GM21360 (cell line): ENCODE results near the gene TMEM108.

Experiments
- ATAC-seq: cut with Tn5 transposase; IDR thresholded peaks from one replicate; pipeline ENCODE4 v1.9.1; 2021; ENCODE audit warnings: mild to moderate bottlenecking, moderate library complexity; ENCODE audit not compliant: unreplicated experiment

Gene TMEM108

DNA sequence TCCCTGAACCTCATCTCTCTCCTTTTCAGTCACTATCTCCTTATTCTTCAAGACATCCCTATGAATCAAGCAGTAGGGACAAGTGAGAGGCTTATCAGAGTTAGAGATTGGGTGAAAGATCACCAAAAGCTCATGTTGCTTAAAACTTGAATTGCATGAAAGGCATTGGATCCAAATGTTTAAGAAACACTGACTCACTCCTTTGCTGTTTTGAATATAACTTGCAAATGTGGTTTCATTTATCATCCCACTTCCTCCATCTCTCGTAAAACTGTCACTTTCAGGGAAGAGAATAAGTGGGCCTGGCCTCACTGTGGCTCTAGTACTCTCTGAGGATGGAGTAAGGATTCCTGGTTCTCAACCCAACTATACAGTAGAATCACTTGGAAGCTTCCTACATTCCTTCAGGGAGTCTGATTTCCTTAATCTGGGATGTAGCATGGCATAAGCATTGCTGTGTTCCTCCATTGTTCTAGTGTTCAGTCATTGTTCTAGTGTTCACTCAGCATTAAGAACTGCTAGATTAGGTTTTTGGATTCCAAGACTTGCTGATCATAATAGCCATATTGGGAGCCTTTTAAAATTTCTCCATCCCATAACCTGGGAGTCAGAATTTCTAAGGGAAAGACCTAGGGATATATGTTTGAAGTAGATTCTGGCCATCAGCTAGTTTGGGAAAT is 171.8 kb downstream of the TMEM108 start:
- ATAC-seq: no peak

DNA sequence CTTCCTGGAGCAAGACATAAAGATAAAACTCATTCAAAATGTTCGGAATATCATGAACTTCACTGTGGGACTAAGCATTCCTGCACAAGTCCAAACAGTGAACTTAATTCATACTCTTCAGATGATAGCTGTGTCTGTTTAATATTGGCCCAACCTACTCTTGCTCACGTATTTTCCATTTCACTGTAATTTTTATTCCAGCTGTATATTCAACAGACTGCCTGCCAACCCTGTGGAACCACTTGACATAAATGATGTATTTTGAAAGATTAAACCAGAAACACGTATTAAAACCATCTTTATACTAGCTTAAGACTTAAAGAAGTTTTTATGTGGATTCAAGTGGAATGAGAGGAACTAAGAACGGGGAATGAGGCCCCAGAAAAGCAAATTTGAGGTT is 172.5 kb downstream of the TMEM108 start:
- ATAC-seq: no peak

DNA sequence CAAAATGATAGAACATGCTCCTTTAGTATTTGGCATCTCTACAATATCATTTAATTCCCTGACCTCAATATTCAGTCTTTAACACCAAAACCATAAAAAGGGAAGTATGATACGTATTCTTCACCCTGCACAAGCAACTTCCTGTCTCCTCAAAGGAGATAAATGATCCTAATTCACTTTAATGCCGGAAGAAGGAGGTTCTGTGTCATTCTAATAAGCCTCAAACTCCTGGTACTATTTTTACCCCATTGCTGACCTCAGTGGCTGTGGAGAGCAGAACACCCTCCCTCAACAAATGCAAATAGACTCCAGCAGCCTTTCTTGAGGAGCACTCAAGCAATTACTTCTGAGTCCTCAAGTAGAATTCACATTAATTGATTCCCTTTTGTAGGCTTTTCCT is 173.3 kb downstream of the TMEM108 start:
- ATAC-seq: peak; percentile 95

DNA sequence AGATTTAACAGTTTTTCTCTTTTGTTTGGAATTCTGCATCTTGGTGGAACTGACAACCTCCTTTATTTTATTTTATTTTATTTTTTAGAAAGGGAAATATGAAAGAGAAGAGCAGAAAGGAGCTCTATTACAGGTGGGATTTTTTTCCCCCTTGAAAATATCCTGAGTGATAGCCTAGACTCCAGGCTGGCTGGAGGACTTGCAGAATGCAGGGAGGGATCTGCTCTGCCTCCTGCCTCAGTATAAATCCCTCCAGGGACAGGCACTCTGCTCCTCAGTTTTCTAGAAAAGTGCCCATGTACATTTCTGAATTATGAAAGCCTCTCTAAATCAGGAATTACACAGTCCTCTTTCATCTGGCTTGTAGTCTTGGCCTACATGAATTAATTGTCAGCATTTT is 173.7 kb downstream of the TMEM108 start:
- no peak for ATAC-seq

DNA sequence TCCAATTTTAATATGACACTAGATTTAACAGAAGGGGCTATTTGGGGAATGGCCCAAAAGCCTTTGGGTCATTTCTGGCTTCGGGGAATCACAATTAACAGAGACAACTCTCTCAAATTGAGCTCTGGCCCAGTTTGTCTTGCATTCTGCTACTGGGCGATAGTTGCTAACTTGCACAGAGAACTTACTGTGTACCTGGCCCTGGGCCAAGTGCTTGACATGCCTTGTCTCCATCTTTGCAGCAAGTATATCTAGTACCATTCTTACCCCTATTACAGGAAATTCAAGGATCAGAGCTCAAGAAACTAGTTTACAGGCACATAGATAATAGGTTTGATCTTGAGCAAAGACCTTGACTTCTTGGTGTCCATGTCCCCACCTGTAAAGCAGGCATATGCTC is 175.7 kb downstream of the TMEM108 start:
- no peak for ATAC-seq

DNA sequence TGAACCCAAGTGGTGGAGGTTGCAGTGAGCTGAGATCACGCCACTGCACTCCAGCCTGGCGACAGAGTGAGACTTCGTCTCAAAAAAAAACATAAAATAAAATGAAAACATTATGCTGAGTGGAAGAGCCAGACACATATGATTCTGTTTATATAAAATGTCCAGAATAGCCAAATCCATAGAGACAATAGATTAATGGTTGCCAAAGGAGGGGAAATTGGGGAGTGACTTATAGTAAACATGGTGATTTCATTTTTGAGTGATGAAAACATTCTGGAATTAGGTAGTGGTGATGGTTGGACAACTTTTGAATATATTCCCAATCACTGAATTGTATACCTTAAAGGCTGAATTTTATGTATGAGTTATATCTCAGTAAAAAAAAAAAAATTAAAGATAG is 189.6 kb downstream of the TMEM108 start:
- no peak for ATAC-seq

DNA sequence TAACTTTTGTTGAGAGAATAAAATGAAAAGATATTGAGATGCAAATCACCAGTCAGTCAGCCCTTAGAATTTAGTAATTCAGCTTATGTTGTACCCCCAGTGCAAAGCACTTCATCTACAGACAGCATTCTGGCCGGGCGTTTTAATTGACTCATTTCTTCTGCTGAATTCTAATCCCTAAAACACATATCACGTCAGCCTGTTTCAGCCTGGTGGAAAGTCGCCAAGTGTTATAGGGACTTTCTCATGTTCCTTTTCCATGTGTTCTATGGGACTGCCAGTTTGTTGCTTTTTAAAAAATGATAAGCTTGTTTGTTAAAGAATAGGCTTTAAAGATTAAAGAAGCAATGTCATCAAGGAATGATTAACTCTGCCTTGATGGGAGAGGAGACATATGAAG is 192.0 kb downstream of the TMEM108 start:
- ATAC-seq: no peak

DNA sequence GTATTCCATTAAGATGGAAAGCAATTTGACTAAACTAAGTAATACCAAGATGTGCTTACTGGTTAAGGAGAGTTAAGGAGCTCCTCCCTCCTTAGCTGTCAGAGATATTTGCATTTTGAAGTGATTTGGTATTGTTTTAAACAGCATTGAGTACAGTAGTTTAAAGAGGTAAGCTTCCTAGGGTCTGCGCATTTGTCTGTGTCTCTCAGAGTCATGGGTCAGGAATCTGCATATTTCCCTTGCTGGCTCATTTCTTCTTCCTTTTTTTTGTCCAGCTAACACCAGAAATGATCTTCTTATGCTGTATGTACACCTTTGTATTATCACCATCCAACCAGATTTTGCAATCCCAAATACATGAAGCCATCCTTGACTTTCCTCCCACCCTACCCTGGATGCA is 198.7 kb downstream of the TMEM108 start:
- ATAC-seq: no peak

DNA sequence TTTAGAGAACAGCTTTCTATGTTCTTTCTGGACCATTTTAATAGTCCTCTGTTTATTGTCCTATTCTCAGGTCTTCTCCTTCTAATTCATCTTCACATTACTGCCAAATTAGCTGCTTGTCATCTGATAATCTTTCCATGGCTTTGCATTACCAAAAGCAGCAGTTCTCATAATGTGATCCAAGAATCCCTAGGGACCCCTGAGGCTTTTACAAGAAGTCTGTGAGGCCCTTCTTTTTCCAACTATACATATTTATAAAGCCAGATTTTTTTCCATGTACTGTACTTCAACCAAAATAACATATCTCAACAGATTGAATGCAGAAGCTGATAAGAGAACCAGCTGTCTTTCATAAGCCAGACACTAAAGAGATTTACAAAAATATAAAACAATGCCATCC is 199.2 kb downstream of the TMEM108 start:
- no peak for ATAC-seq

DNA sequence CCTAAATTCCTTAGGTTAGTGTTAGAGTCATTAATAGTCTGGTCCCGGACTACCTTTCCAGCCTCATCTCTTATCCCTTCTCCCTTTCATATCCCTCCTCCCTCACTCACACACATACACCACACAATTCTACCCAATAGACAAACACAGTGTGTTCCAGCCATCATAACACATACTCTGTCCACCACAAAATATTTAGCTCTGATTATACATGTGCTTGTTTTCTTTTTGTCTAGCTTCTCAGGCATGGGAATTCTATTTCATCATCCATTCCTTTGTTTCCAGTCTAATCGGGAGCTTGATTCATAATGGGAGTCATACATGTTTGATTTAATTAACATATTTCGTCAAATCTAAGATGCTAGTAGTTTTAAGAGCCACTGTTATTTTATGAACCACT is 199.8 kb downstream of the TMEM108 start:
- ATAC-seq: no peak

DNA sequence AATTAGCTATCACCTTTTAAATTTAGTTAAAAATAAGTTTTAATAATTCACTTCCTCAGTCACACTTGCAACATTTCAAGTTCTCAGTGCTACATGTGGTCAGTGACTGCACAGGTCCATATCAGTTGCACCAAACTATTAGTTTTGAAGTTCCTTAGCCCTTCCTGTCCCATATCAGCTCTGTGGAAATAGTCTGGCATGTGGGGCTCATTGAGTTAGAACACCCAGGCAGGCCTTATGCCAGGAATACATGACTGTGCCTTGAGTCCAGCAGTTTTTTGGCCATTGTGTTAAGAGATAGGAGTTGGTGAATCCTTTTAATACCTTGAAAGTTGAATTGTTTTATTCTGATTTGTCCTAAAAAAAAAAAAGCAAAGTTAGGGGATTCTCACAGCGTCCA is 207.9 kb downstream of the TMEM108 start:
- ATAC-seq: no peak

DNA sequence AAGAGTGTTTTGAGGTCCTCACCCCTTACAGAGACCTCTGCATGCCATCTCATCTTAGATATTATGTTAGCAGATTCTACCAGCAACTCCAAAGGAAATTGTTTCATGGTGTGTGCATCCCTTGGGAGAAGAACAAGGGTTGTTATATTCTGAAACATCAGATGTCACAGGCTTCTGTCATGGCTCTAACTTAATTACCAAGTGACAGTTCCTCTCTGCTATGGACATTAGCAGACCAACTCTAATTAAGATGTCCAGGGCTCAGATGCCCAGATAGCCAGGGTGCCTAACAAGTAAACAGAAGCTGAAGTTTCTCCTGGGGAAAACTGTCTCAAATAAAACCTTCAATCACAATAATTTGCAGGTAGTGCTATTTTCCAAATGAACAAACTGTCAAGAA is 208.6 kb downstream of the TMEM108 start:
- ATAC-seq: no peak

DNA sequence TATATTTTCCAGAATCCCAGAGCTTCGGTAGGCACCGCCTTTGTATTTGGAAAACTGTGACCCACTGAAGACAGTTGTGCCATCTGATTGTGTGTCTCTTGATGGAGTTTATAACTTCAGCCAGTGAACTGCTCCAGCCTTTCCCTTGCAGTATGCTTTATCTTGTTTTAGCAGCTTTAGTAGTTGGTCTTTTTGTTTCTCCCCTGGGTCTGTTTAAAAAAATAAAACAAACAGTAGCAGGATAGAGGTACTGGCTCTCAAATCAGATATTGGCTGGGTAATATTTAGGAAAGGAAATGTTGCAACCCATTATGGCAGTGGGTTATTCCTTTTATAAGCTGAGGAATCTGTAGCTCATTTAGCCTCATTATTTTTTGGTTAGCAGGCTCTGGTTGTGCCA is 210.2 kb downstream of the TMEM108 start:
- ATAC-seq: no peak

DNA sequence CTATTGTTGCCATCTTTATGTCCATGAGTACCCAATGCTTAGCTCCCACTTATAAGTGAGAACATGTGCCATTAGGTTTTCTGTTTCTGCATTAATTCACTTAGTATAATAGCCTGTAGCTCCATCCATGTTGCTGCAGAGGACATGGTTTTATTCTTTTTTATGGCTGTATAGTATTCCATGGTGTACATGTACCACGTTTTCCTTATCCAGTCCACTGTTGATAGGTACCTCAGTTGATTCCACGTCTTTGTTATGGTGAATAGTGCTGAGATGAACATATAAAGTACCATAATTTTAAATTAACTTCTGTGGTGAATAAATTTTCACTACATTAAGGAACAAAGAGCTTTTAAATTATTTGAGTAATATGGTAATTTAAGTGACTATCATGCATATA is 211.3 kb downstream of the TMEM108 start:
- no peak for ATAC-seq

DNA sequence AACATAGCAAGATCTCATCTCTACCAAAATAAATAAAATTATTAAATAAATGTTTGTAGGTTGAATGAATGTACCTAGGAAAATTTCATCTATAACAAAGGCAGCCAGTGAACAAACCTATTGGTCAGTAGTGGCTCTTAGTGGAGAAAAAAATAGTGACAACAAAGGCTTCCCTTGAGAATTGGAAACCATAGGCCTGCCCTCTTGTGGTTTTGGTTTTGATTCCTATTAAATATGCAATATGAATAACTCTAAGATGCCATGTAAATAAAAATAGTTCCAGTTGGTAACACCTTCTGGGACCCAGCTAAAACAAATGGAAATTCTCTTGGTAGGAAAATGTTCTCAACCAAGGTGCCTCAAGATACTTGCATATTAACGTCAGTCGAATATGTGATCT is 216.0 kb downstream of the TMEM108 start:
- ATAC-seq: no peak

DNA sequence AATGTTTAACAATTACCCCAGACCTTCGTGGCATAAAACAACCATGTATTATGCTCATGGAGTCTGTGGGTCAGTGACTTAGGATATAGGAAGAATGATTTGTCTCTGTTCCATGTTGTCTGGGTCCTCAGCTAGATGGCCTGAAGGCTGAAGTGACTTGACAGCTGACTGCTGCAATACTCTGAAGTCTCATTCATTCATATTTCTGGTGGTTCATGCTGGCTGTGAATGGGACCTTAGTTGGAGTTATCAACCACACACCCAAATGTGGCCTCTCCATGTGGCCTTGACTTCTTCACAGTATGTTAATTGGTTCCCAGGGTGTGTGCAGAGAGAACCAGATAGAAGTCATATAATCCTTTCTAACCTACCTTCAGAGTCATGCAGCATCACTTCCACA is 216.5 kb downstream of the TMEM108 start:
- no peak for ATAC-seq

DNA sequence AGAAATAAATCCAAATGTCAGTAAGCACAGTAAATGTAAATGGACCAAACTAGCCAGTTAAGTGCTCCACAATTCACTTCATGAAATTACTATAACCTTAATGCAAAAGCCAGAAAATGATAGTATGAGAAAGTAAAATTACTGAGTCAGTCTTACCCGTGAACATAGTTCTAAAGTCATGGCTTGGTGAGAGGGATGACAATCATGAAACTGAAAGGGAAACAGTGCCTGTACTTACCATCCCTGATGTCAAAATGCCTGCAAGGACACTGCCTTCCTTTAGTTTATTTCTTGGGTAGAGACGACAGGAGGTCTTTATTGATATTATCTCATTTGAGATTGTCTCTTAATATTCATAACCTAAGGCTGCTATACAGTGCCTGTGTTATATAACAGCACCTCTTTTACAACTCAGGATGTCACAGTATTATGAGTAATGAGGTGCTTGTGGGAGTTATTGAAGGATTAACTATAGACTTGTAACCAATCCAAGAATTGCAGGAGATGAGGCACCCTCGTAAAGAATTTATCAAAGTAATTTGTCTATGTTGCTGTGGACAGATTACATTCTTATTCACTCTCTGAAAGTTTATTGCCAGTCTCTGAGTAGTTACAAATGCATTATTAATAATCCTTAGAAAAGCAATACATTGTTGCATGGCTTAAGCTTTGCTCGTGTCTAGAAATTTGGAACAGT is 218.7 kb downstream of the TMEM108 start:
- ATAC-seq: peak; percentile 82

DNA sequence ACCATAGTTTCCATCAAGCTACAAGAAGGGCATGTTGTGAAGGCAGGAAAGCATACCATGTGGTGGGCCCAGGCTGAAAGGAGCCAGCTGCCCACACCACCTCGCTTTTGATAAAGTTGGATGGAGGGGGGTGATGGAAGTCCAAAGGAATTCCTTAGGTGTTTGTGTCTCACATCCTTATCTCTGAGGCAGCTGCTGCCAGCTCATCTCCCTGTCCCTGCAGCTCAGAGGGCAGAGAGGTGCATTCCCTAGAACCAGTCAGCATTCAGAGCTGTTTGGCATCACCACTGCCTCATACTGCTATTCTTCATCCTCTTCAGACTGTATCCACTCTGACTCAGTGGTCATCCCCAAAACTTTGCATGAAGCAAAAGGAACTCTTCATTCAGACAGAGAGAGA is 220.2 kb downstream of the TMEM108 start:
- ATAC-seq: no peak

DNA sequence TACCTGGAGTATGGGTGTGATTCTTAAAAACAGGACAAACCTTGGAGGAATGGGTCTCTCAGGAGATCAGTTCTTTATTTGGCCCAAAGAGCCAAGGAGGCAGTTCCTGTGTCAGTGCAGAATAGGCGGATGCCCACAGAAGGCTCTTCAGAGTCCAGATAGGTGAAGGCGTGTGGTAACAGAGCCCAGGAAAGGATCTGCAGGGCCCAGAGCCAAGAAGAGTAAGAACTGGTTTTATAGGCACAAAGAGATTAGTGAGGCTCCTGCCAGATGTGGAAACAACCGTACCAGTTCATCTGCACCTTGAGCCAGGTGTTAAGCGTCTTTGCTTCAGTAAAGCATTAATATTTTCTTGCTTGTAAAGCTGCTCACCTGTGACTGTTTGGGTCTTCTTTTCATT is 221.6 kb downstream of the TMEM108 start:
- no peak for ATAC-seq

DNA sequence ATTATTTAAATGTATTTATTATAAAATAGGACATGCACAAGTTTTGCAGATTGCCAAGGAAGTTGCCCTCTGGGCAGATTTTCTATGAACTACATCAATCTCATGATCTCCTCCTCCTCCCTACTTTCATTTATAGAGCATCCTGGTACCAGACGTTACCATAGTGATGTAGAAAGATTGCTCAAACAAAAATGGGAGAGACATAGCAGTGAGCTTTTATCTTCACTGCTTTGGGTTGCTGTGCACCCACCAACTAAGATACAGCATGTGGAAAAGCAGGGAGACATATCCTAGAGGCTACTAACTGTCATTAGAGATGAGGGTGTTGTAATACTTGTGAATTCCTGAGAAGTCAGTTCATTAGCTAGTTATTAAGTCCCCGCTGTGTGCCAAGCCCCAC is 224.1 kb downstream of the TMEM108 start:
- ATAC-seq: no peak

DNA sequence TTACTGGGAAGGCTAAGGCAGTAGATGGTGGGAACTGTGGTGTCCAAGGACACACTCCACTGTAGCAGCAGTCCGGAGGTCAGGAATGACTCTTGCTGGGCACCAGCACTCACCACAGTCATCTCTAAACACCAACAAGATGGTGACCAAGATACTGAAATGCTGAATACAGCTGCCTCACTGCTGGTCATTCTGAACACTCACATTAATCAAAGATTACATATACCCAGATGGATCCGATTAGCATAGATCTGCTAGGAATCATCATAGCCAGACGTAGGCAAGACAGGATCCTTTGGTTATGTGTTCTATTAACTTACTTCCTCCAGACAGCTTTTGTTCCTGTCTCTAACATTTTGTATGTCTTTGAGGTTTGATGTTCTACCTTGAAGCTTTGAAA is 226.7 kb downstream of the TMEM108 start:
- no peak for ATAC-seq

DNA sequence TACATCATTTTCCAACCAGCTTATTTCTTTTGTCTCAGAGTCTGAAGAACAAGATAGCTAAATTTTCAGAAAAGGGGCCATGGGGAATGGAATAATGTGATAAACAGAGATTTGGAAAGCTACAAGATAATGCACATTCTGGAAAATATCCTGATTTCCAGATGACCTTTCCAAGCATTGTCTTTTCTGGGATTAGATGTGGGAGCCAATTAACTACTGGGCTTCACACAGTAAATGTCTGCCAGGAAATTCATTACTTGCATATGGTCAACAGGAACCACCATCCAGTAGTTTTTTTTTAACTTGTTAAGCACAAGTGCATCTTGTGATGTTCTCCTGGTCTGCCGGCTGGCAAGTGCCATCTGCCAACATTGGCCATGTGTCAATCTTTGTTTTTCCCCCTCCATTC is 230.5 kb downstream of the TMEM108 start:
- no peak for ATAC-seq

DNA sequence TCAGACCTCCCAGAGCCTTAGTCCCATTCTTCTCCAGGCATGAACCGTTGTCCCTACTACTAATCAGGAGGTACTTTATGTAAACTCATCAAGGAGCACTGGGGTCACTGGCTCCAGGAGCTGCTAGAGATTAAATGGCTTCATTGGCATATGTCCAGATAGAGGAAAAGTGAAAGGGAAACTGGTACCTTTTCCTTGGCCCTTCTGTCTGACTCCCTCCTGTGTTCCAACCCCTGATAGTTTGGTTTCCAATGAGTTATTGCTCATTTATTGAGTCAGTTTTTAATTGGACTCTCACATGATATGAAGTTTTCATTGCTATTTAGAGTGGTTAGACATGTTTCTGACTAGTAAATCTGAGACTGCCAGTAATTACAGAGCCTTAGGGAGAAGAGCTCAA is 231.2 kb downstream of the TMEM108 start:
- ATAC-seq: no peak
